Spleen (tissue), 7 donors: ENCODE results near the gene FXYD3.

Source experiments
- POLR2A ChIP-seq, 3 donors: fragments of 450-650 bp; IDR thresholded peaks; one replicate each; pipeline ENCODE4 v1.5.1; 2017; ENCODE audit warnings: antibody characterized with exemption in 3 of 3, mild to moderate bottlenecking in 1 of 3
- POLR2AphosphoS5 ChIP-seq, 3 donors: sonication (generic); formaldehyde crosslinking; IDR thresholded peaks; one replicate each; pipeline ENCODE4 v1.5.1; 2017; ENCODE audit warnings: antibody characterized with exemption in 3 of 3
- TF ChIP-seq, protein P1 (sequence below), 11 experiments: fragments of 200-600 bp in 7 of 11; fragments of 450-650 bp in 4 of 11; sonication (generic) in 4 of 11; IDR thresholded peaks in 8 of 11; conservative IDR thresholded peaks in 3 of 11; 1 replicate in 7 of 11; 2 replicates in 4 of 11; pipeline versions ENCODE4 v1.4.0 to v1.8.0; 2016 to 2021; ENCODE audit warnings: antibody characterized with exemption in 11 of 11, inconsistent platforms in 4 of 11, mild to moderate bottlenecking in 1 of 11
- donor health status: DM: no; HTN: no; CAD: no; lungs with moderate emphysema.
- donor health status: DM: no; HTN: no; CAD: no.
- donor health status: DM: no; HTN: no; CAD: no.

- TF ChIP-seq, protein P1, sequence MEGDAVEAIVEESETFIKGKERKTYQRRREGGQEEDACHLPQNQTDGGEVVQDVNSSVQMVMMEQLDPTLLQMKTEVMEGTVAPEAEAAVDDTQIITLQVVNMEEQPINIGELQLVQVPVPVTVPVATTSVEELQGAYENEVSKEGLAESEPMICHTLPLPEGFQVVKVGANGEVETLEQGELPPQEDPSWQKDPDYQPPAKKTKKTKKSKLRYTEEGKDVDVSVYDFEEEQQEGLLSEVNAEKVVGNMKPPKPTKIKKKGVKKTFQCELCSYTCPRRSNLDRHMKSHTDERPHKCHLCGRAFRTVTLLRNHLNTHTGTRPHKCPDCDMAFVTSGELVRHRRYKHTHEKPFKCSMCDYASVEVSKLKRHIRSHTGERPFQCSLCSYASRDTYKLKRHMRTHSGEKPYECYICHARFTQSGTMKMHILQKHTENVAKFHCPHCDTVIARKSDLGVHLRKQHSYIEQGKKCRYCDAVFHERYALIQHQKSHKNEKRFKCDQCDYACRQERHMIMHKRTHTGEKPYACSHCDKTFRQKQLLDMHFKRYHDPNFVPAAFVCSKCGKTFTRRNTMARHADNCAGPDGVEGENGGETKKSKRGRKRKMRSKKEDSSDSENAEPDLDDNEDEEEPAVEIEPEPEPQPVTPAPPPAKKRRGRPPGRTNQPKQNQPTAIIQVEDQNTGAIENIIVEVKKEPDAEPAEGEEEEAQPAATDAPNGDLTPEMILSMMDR (IDR thresholded peaks at IDR 0.05 in 8 of 11, conservative IDR thresholded peaks at IDR 0.05 in 3 of 11), result no peak
- no peak for TF ChIP-seq POLR2A (IDR thresholded peaks at IDR 0.05)
- TF ChIP-seq POLR2AphosphoS5 (IDR thresholded peaks at IDR 0.05), result no peak
These were observed 6.1 kb upstream of the FXYD3 start for GRCh38 chr19:35109395-35110112.
